Pericardium fibroblast (primary cell): ENCODE data around the gene TICRR. TPM values are rescaled to one million over a fixed set of nuclear protein-coding genes. Genes with fewer than 3 reads are reported as not detected.

Source experiments
- total RNA-seq: library from RNA; depleted of rRNA; stranded (reverse); fragments of >200 nt; gene quantifications from 2 replicates; pipeline ENCODE4 v1.2.3, GENCODE V29; 2015

TICRR gene
- 0.34 and 0.93 TPM in 2 replicates for total RNA-seq

GRCh38 chr15:89575146-89575655, at the start of gene TICRR:
TSS of gene TICRR (plus strand) at chr15:89575469. CDS start at chr15:89575587, 118 bp downstream.

GRCh38 chr15:89654847-89655805, 79.9 kb downstream of the TICRR start, which contains the start of gene KIF7:
TSS of gene KIF7 (minus strand) at chr15:89655467. CDS start at chr15:89652930, 2,537 bp downstream.

Other genes with a start within 250 kb of the TICRR start
- 45.5 and 53.0 TPM in 2 replicates for gene POLG, start 240.6 kb upstream of the TICRR start, total RNA-seq
- 0.12 TPM in 1 of 2 replicates, not detected in the other for gene RHCG, start 78.9 kb upstream of the TICRR start, total RNA-seq
- gene KIF7, start 80.0 kb downstream of the TICRR start, total RNA-seq: 13.8 and 14.1 TPM in 2 replicates
- 0.26 and 1.2 TPM in 2 replicates for gene PLIN1, start 103.9 kb downstream of the TICRR start, total RNA-seq
- gene PEX11A, start 115.3 kb downstream of the TICRR start, total RNA-seq: 3.6 and 5.1 TPM in 2 replicates
- not detected in 2 replicates for gene WDR93, start 115.3 kb downstream of the TICRR start, total RNA-seq
- gene MESP1, start 175.8 kb downstream of the TICRR start, total RNA-seq: 0.23 and 0.26 TPM in 2 replicates
- 0.23 and 0.68 TPM in 2 replicates for gene MESP2, start 200.9 kb downstream of the TICRR start, total RNA-seq
- 210 and 233 TPM in 2 replicates for gene ANPEP, start 239.4 kb downstream of the TICRR start, total RNA-seq